A673 (cell line): ENCODE data around the gene CLNS1A. TPM values are rescaled to one million over a fixed set of nuclear protein-coding genes. Genes with fewer than 3 reads are reported as not detected.

ENCODE experiments used
- BruUV-seq: library from RNA; stranded (reverse); fragments of 400-500 nt; replicated peaks from 2 replicates; lab custom pipeline; 2021; lab: Mats Ljungman, UMichigan
- CTCF ChIA-PET: fragments of 300-600 bp; sonication (Branson Sonifier 250); formaldehyde crosslinking; loops from one replicate; lab custom pipeline; 2022; ENCODE audit warnings: antibody characterized with exemption; lab: Charles Lee
- POLR2A ChIA-PET: fragments of 300-600 bp; sonication (Branson Sonifier 250); formaldehyde crosslinking; loops from one replicate; lab custom pipeline; 2022; ENCODE audit warnings: antibody characterized with exemption; ENCODE audit not compliant: low non-redundant PET; lab: Charles Lee
- DNase-seq: peaks from one replicate; pipeline ENCODE4 v3.0.0-alpha.2; 2015; ENCODE audit warnings: low spot score
- H3K27ac ChIP-seq: fragments of 200-600 bp; sonication (generic); 2 replicates; pipeline ENCODE4 v1.5.1; 2016; ENCODE audit warnings: mixed run types, low read depth, mild to moderate bottlenecking, mixed read lengths, antibody characterized with exemption, low read length; ENCODE audit not compliant: poor library complexity, severe bottlenecking
- H3K27me3 ChIP-seq: fragments of 200-600 bp; sonication (generic); replicated peaks from 2 replicates; pipeline ENCODE4 v1.6.1; 2017; ENCODE audit warnings: mixed run types, low read depth, mild to moderate bottlenecking, mixed read lengths, antibody characterized with exemption, low read length; ENCODE audit not compliant: insufficient read depth, poor library complexity
- H3K36me3 ChIP-seq: fragments of 200-600 bp; sonication (generic); 2 replicates; pipeline ENCODE4 v1.6.1; 2016; ENCODE audit warnings: mixed run types, mild to moderate bottlenecking, mixed read lengths, antibody characterized with exemption, low read length; ENCODE audit not compliant: insufficient read depth, poor library complexity, severe bottlenecking
- H3K4me1 ChIP-seq: fragments of 200-600 bp; sonication (generic); 2 replicates; pipeline ENCODE4 v1.6.1; 2017; ENCODE audit warnings: mixed run types, mild to moderate bottlenecking, mixed read lengths, antibody characterized with exemption, low read length; ENCODE audit not compliant: insufficient read depth, poor library complexity, severe bottlenecking
- H3K4me3 ChIP-seq: fragments of 200-600 bp; sonication (generic); 2 replicates; pipeline ENCODE4 v1.5.1; 2016; ENCODE audit warnings: low read depth, mixed run types, mild to moderate bottlenecking, mixed read lengths, low read length; ENCODE audit not compliant: poor library complexity, severe bottlenecking
- H3K9me3 ChIP-seq: fragments of 200-600 bp; sonication (generic); 2 replicates; pipeline ENCODE4 v1.6.1; 2016; ENCODE audit warnings: mixed run types, low read depth, mild to moderate bottlenecking, mixed read lengths, antibody characterized with exemption, low read length; ENCODE audit not compliant: poor library complexity, severe bottlenecking
- EZH2 ChIP-seq: fragments of 200-600 bp; sonication (generic); IDR thresholded peaks from 2 replicates; pipeline ENCODE4 v1.6.1; 2017; ENCODE audit warnings: borderline replicate concordance, low read depth, mild to moderate bottlenecking, mixed read lengths, antibody characterized with exemption, low read length; ENCODE audit not compliant: poor library complexity, severe bottlenecking
- intact Hi-C: fragments of 100-400 bp; cut with micrococcal nuclease; formaldehyde crosslinking; loops from one replicate; pipeline ENCODE4 v1.10.0; 2022; ENCODE audit not compliant: unreplicated experiment
- total RNA-seq: library from RNA; stranded (reverse); gene quantifications from 2 replicates; pipeline ENCODE4 v1.2.3, GENCODE V29; 2021
- TF ChIP-seq, protein P1 (sequence below): fragments of 300-800, 200-600 bp; sonication (generic); conservative IDR thresholded peaks from 2 replicates; pipeline ENCODE4 v1.5.1; 2017; ENCODE audit warnings: low read depth, mild to moderate bottlenecking, antibody characterized with exemption, low read length, moderate library complexity, mixed read lengths

Gene CLNS1A
- total RNA-seq, 1 experiment from 2014 or later: 198 TPM

DNA sequence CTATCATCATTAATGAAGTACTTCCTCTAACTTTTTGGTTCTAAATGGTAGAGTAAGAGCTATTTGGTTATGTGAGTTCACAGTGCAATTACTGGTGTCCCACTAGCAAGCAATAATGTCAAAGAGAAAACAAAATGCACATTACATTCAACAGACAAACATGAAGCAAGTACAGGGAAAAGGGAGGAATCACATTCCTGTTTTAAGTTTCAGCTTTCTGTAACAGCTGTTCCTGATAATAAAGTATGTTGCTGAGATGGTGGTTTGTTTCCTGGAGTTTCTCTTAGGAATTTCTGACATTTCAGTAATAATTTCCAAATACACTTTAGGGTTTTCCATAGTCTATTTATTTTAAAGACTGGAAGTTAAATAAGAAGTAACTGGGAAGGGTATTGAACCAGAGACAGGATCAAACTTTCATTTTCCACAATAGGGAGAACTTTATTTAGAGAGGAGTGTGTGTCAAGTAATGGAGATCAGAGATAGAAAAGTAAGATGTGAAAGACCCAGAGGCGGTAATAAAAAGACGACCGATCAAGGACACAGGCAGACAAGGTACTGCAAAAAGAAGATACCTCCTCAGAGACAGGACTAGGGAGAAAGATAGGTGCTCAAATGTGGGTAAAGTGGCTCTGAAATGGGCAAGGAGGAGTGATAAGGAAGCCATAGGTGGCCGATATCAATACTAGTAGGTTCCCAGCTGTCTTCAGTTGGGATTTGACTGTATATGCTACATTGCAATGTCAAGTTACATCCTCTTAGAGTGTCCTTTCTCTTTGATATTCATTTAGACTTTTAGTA is 20.8 kb upstream of the CLNS1A start:
- CTCF ChIA-PET: no interaction called here
- no peak overlapping the region for H3K27ac ChIP-seq

DNA sequence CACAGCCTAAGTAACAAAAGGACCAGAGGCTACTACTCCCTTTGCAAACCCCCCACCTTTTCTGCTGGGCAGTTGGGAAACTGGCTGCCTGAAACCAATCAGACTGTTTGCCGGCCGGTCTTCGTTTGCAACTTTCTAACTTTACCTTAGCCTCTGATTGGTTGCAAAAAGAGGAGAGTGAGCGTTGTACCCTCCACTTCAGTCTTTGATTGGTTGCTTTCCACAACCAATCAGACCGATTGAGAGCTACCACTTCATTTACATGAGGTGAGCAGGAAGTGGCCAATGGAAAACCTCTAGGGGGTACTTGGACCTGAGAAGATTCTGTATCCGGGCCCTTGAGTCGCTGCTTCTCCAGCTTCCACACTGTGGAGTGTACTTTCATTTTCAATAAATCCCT is 18.8 kb upstream of the CLNS1A start:
- Histone ChIP-seq H3K36me3 (no peaks in the 10 kb centered on the region), H3K9me3 (no peaks in the 10 kb centered on the region), H3K4me1 (no peaks in the 10 kb centered on the region), H3K27me3 (no peaks in the 10 kb centered on the region), H3K27ac (no peak overlapping the region), H3K4me3 (no peak overlapping the region)
- intact Hi-C loops: no loop called here
- POLR2A ChIA-PET: no interaction called here
- BruUV-seq: no TSS peak
- DNase-seq: no peak
- CTCF ChIA-PET: no interaction called here
- TF ChIP-seq EZH2: no peak

More for the DNA sequence above, 20.8 kb upstream of the CLNS1A start:
- intact Hi-C loops: no loop called here
- Histone ChIP-seq H3K27me3 (no peaks in the 10 kb centered on the region), H3K4me3 (no peak overlapping the region), H3K4me1 (no peaks in the 10 kb centered on the region), H3K36me3 (no peaks in the 10 kb centered on the region), H3K9me3 (no peaks in the 10 kb centered on the region)
- TF ChIP-seq, protein P1, sequence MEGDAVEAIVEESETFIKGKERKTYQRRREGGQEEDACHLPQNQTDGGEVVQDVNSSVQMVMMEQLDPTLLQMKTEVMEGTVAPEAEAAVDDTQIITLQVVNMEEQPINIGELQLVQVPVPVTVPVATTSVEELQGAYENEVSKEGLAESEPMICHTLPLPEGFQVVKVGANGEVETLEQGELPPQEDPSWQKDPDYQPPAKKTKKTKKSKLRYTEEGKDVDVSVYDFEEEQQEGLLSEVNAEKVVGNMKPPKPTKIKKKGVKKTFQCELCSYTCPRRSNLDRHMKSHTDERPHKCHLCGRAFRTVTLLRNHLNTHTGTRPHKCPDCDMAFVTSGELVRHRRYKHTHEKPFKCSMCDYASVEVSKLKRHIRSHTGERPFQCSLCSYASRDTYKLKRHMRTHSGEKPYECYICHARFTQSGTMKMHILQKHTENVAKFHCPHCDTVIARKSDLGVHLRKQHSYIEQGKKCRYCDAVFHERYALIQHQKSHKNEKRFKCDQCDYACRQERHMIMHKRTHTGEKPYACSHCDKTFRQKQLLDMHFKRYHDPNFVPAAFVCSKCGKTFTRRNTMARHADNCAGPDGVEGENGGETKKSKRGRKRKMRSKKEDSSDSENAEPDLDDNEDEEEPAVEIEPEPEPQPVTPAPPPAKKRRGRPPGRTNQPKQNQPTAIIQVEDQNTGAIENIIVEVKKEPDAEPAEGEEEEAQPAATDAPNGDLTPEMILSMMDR: no peak
- TF ChIP-seq EZH2: no peak
- no TSS peak for BruUV-seq
- DNase-seq: no peak
- POLR2A ChIA-PET: interaction anchor here (0.6 kb wide), 1 partner anchor 70 kb away, joined by 4 read pairs; no protein-coding TSS in a partner anchor

DNA sequence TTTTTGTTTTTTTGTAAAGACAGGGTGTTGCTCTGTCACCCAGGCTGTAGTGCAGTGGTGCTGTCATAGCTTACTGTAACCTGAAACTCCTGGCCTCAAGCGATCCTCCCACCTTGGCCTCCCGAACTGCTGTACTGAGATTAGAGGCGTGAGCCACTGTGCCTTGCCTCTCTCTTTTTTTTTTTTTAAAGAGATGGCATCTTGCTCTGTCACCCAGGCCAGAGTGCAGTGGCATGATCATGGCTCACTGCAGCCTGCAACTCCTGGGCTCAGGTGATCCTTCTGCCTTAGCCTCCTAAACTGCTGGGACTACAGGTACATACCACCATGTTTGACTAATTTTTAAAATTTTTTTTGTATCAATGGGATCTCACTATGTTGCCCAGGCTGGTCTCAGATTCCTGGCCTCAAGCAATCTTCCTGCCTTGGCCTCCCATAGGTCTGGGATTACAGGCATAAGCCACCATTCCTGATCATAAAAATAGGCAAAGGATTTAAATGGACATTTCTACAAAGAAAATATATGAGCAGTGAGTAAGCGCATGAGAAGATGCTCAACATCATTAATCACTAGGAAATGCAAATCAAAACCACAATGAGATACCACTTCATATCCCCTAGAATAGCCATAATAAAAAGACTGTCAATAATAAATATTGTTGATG is 17.3 kb upstream of the CLNS1A start:
- Histone ChIP-seq H3K9me3 (no peaks in the 10 kb centered on the region), H3K4me1 (no peaks in the 10 kb centered on the region), H3K36me3 (no peaks in the 10 kb centered on the region), H3K4me3 (no peak overlapping the region), H3K27ac (no peak overlapping the region), H3K27me3 (no peaks in the 10 kb centered on the region)
- POLR2A ChIA-PET: interaction anchor here (0.6 kb wide), 1 partner anchor 1001 kb away, joined by 7 read pairs; no protein-coding TSS in a partner anchor
- CTCF ChIA-PET: no interaction called here
- BruUV-seq: no TSS peak
- DNase-seq: no peak
- TF ChIP-seq EZH2: no peak
- TF ChIP-seq, protein P1: no peak
- intact Hi-C loops: no loop called here
